Stomach (tissue), 9 donors: Measurements from ENCODE around the gene CTF1. TPM values are rescaled to one million over a fixed set of nuclear protein-coding genes. Genes with fewer than 3 reads are reported as not detected.

Experiments
- DNase-seq, 2 donors: peaks; one replicate each; pipeline versions ENCODE4 v3.0.0 to v3.0.0-alpha.2; 2013 to 2019
- H3K27ac ChIP-seq, 5 donors: fragments of 200-600 bp in 4 of 5; sonication (generic) in 4 of 5; one replicate each; pipeline ENCODE4 v1.5.1; 2013 to 2019; ENCODE audit warnings: mild to moderate bottlenecking in 1 of 5, moderate library complexity in 1 of 5
- H3K27me3 ChIP-seq, 3 donors: fragments of 200-600 bp; sonication (generic); one replicate each; pipeline ENCODE4 v1.5.1; 2017 to 2019; ENCODE audit warnings: mixed run types in 1 of 3
- H3K36me3 ChIP-seq, 4 donors: fragments of 200-600 bp; sonication (generic); 1 replicate in 3 of 4; 2 replicates in 1 of 4; pipeline ENCODE4 v1.5.1; 2016 to 2019
- H3K4me1 ChIP-seq, 4 donors: fragments of 200-600 bp; sonication (generic); one replicate each; pipeline ENCODE4 v1.5.1; 2016 to 2019
- H3K4me3 ChIP-seq, 4 donors: fragments of 200-600 bp; sonication (generic) in 3 of 4; one replicate each; pipeline ENCODE4 v1.5.1; 2016 to 2019; ENCODE audit warnings: mild to moderate bottlenecking in 1 of 4
- H3K9me3 ChIP-seq, 4 donors: fragments of 200-600 bp; sonication (generic); one replicate each; pipeline ENCODE4 v1.5.1; 2016 to 2019
- CTCF ChIP-seq, 7 experiments: fragments of 450-650 bp in 4 of 7; fragments of 200-600 bp in 3 of 7; sonication (generic) in 3 of 7; IDR thresholded peaks; one replicate each; pipeline ENCODE4 v1.5.1; 2016 to 2019; ENCODE audit warnings: antibody characterized with exemption in 7 of 7, control low read depth in 2 of 7, mild to moderate bottlenecking in 1 of 7
- EP300 ChIP-seq: sonication (generic); formaldehyde crosslinking; IDR thresholded peaks from one replicate; pipeline ENCODE4 v1.6.1; 2017; ENCODE audit warnings: antibody characterized with exemption
- POLR2A ChIP-seq, 4 donors: fragments of 450-650 bp; IDR thresholded peaks; one replicate each; pipeline ENCODE4 v1.6.1; 2016; ENCODE audit warnings: antibody characterized with exemption in 4 of 4, control low read depth in 2 of 4, mild to moderate bottlenecking in 1 of 4, moderate library complexity in 1 of 4
- POLR2AphosphoS5 ChIP-seq, 3 donors: sonication (generic); formaldehyde crosslinking; IDR thresholded peaks; one replicate each; pipeline ENCODE4 v1.6.1; 2016; ENCODE audit warnings: antibody characterized with exemption in 3 of 3
- WGBS, 5 donors: extraction: QIAGEN DNeasy Blood & Tissue Kit in 3 of 5; methylation state at CpG; one replicate each; pipeline versions ENCODE4 v1.1.5 to v1.1.7; 2013 to 2018; 5-methylcytosine and 5-hydroxymethylcytosine counted together
- intact Hi-C: fragments of 100-400 bp; cut with DNase I; formaldehyde crosslinking; loops from one replicate; pipeline ENCODE4 v1.15.1; 2023; ENCODE audit warnings: low total_unique reads
- polyA plus RNA-seq, 3 donors: library from polyadenylated mRNA; stranded (reverse); fragments of 200-250 nt; gene quantifications; one replicate each; pipeline ENCODE4 v1.2.3, GENCODE V29; 2013
- total RNA-seq, 5 donors: library from RNA; depleted of rRNA; stranded (reverse); fragments of >200 nt; gene quantifications; one replicate each; pipeline versions ENCODE4 v1.1.0 to v1.2.3, GENCODE V29; 2014 to 2016
- donor health status: healthy with polysubstance abuse.
- donor health status: Bipolar disorder and iron deficiency.
- donor health status: healthy.

CTF1 gene
- total and polyA plus RNA-seq, 8 donors = 0.29 to 4.5 (median 2.2) TPM; not detected in 2

- H3K9me3 ChIP-seq = no peaks in the 10 kb centered on the region
- intact Hi-C loops = no loop called here
- H3K36me3 ChIP-seq = no peaks in the 10 kb centered on the region
- TF ChIP-seq POLR2A (IDR thresholded peaks at IDR 0.05) (no peak), CTCF (IDR thresholded peaks at IDR 0.05) (no peak), EP300 (no peak), POLR2AphosphoS5 (IDR thresholded peaks at IDR 0.05) (no peak)
- WGBS, 5 donors = 63 to 85% (median 72%) methylated on average over 4 of the region's 4 CpGs
- peak in 1 of 2 donors; percentile 67 for DNase-seq
- H3K27me3 ChIP-seq = no peaks in the 10 kb centered on the region
- H3K27ac ChIP-seq = peak overlapping the region in 4 of 5 donors; percentile 88 to 93 (median 90)
- H3K4me1 ChIP-seq = peaks cover 14 to 43% (median 35%) of the 10 kb centered on the region in 4 donors
- H3K4me3 ChIP-seq = no peak overlapping the region
These were observed 7.2 kb downstream of the CTF1 start for GRCh38 chr16:30903596-30903995.

- Histone ChIP-seq H3K4me3 (no peak overlapping the region), H3K36me3 (no peaks in the 10 kb centered on the region), H3K27ac (peak overlapping the region in 4 of 5 donors; percentile 88 to 93 (median 90)), H3K4me1 (peaks cover 14 to 42% (median 29%) of the 10 kb centered on the region in 4 donors), H3K27me3 (no peaks in the 10 kb centered on the region), H3K9me3 (no peaks in the 10 kb centered on the region)
- intact Hi-C loops = no loop called here
- WGBS, 5 donors = 82 to 92% (median 88%) methylated on average over 18 to 19 of the region's 19 CpGs
- TF ChIP-seq POLR2A (IDR thresholded peaks at IDR 0.05) (no peak), EP300 (no peak), POLR2AphosphoS5 (IDR thresholded peaks at IDR 0.05) (no peak), CTCF (IDR thresholded peaks at IDR 0.05) (no peak)
- DNase-seq = no peak
These were observed 7.8 kb downstream of the CTF1 start for GRCh38 chr16:30904114-30904780.

- Histone ChIP-seq H3K36me3 (no peaks in the 10 kb centered on the region), H3K4me3 (no peak overlapping the region), H3K4me1 (peaks cover 14 to 26% (median 19%) of the 10 kb centered on the region in 4 donors), H3K27me3 (no peaks in the 10 kb centered on the region), H3K27ac (no peak overlapping the region), H3K9me3 (no peaks in the 10 kb centered on the region)
- TF ChIP-seq POLR2AphosphoS5 (IDR thresholded peaks at IDR 0.05) (no peak), CTCF (IDR thresholded peaks at IDR 0.05) (no peak), EP300 (no peak), POLR2A (IDR thresholded peaks at IDR 0.05) (no peak)
- 79 to 94% (median 84%) methylated on average over 4 of the region's 4 CpGs for WGBS, 5 donors
- no peak for DNase-seq
- intact Hi-C loops = no loop called here
These were observed 10.7 kb downstream of the CTF1 start for GRCh38 chr16:30907064-30907463.

GRCh38 chr16:30910427-30911029 lies 14.1 kb downstream of the CTF1 start:
- no peak overlapping the region for H3K27ac ChIP-seq
- H3K9me3 ChIP-seq = no peaks in the 10 kb centered on the region
- intact Hi-C loops = no loop called here
- H3K4me3 ChIP-seq = no peak overlapping the region
- no peaks in the 10 kb centered on the region for H3K27me3 ChIP-seq
- no peaks in the 10 kb centered on the region for H3K4me1 ChIP-seq
- TF ChIP-seq POLR2AphosphoS5 (IDR thresholded peaks at IDR 0.05) (no peak), POLR2A (IDR thresholded peaks at IDR 0.05) (no peak), CTCF (IDR thresholded peaks at IDR 0.05) (no peak), EP300 (no peak)
- WGBS, 5 donors = 66 to 73% (median 71%) methylated on average over 11 to 18 of the region's 18 CpGs
- no peaks in the 10 kb centered on the region for H3K36me3 ChIP-seq
- DNase-seq = no peak
